Neural cell (in vitro differentiated cells): ENCODE results near the gene ST6GALNAC3. TPM values are rescaled to one million over a fixed set of nuclear protein-coding genes. Genes with fewer than 3 reads are reported as not detected.

Experiments
- H2AFZ ChIP-seq: fragments of 200-600, 300-800 bp; sonication (generic), shearing (Covaris generic); 2 replicates; pipeline ENCODE4 v1.6.0; 2014; ENCODE audit warnings: low read depth, mild to moderate bottlenecking, antibody characterized with exemption, low read length, moderate library complexity
- H3F3A ChIP-seq: fragments of 200-600 bp; shearing (Covaris generic); 2 replicates; pipeline ENCODE4 v1.6.1; 2016; ENCODE audit warnings: mild to moderate bottlenecking, moderate library complexity, mixed read lengths, antibody characterized with exemption, low read length; ENCODE audit not compliant: insufficient read depth, poor library complexity, severe bottlenecking
- H3K27ac ChIP-seq: fragments of 200-600, 300-800 bp; sonication (generic), shearing (Covaris generic); 2 replicates; pipeline ENCODE4 v1.5.1; 2014; ENCODE audit warnings: mild to moderate bottlenecking, low read length, moderate library complexity
- H3K27me3 ChIP-seq: fragments of 300-800, 200-600 bp; sonication (generic), shearing (Covaris generic); 2 replicates; pipeline ENCODE4 v1.6.0; 2014; ENCODE audit warnings: mild to moderate bottlenecking, low read depth, low read length, moderate library complexity; ENCODE audit not compliant: insufficient read depth
- H3K36me3 ChIP-seq: fragments of 300-800, 200-600 bp; sonication (generic), shearing (Covaris generic); 2 replicates; pipeline ENCODE4 v1.5.1; 2014; ENCODE audit warnings: mild to moderate bottlenecking, antibody characterized with exemption, low read length, moderate library complexity; ENCODE audit not compliant: insufficient read depth
- H3K4me2 ChIP-seq: fragments of 300-800, 200-600 bp; sonication (generic), shearing (Covaris generic); 2 replicates; pipeline ENCODE4 v1.6.0; 2014; ENCODE audit warnings: mild to moderate bottlenecking, low read length
- H3K4me3 ChIP-seq: fragments of 300-800, 200-600 bp; sonication (generic), shearing (Covaris generic); 2 replicates; pipeline ENCODE4 v1.5.1; 2014; ENCODE audit warnings: mild to moderate bottlenecking, low read length, moderate library complexity
- H3K79me2 ChIP-seq: fragments of 200-600 bp; shearing (Covaris generic); replicated peaks from 2 replicates; pipeline ENCODE4 v1.6.0; 2014; ENCODE audit warnings: mild to moderate bottlenecking, low read length, moderate library complexity; ENCODE audit not compliant: insufficient read depth
- H3K9ac ChIP-seq: fragments of 300-800, 200-600 bp; sonication (generic), shearing (Covaris generic); 2 replicates; pipeline ENCODE4 v1.6.1; 2016; ENCODE audit warnings: mild to moderate bottlenecking, low read length, mixed read lengths
- H3K9me2 ChIP-seq: fragments of 200-600 bp; shearing (Covaris generic); 2 replicates; pipeline ENCODE4 v1.6.1; 2016; ENCODE audit warnings: mild to moderate bottlenecking, low read length, mixed read lengths; ENCODE audit not compliant: insufficient read depth
- H3K9me3 ChIP-seq: fragments of 200-600, 300-800 bp; sonication (generic), shearing (Covaris generic); 2 replicates; pipeline ENCODE4 v1.6.1; 2016; ENCODE audit warnings: mild to moderate bottlenecking, mixed run types, low read length, moderate library complexity, mixed read lengths
- H4K20me1 ChIP-seq: fragments of 200-600 bp; shearing (Covaris generic); 2 replicates; pipeline ENCODE4 v1.6.1; 2016; ENCODE audit warnings: mild to moderate bottlenecking, mixed run types; ENCODE audit not compliant: insufficient read depth
- EP300 ChIP-seq: fragments of 450-650 bp; conservative IDR thresholded peaks from 2 replicates; pipeline ENCODE4 v1.6.1; 2014; ENCODE audit warnings: antibody characterized with exemption, mild to moderate bottlenecking, moderate library complexity; ENCODE audit not compliant: poor library complexity, severe bottlenecking
- EZH2 ChIP-seq: fragments of 200-600, 300-800 bp; shearing (Covaris generic), sonication (generic); IDR thresholded peaks from 2 replicates; pipeline ENCODE4 v1.6.1; 2014; ENCODE audit warnings: antibody characterized with exemption, low read length, borderline replicate concordance, mild to moderate bottlenecking; ENCODE audit not compliant: insufficient read depth, poor library complexity, severe bottlenecking
- MXI1 ChIP-seq: fragments of 450-650 bp; conservative IDR thresholded peaks from 2 replicates; pipeline ENCODE4 v1.6.1; 2014; ENCODE audit warnings: antibody characterized with exemption, mild to moderate bottlenecking; ENCODE audit not compliant: poor library complexity, severe bottlenecking
- POLR2AphosphoS5 ChIP-seq: IDR thresholded peaks from 2 replicates; pipeline ENCODE4 v1.6.1; 2012
- RAD21 ChIP-seq: fragments of 450-650 bp; conservative IDR thresholded peaks from 2 replicates; pipeline ENCODE4 v1.6.1; 2014; ENCODE audit warnings: antibody characterized with exemption, mild to moderate bottlenecking, moderate library complexity
- SMC3 ChIP-seq: fragments of 450-650 bp; conservative IDR thresholded peaks from 2 replicates; pipeline ENCODE4 v1.6.1; 2014; ENCODE audit warnings: antibody characterized with exemption, mild to moderate bottlenecking, moderate library complexity; ENCODE audit not compliant: poor library complexity
- TAF1 ChIP-seq: IDR thresholded peaks from 2 replicates; pipeline ENCODE4 v1.6.1; 2012; ENCODE audit warnings: low read depth
- polyA plus RNA-seq: library from polyadenylated mRNA; depleted of rRNA; stranded (reverse); fragments of >200 nt; gene quantifications from 2 replicates; pipeline ENCODE4 v1.2.3, GENCODE V29; 2014
- TF ChIP-seq, protein P1 (sequence below): IDR thresholded peaks from 2 replicates; pipeline ENCODE4 v1.6.1; 2012; ENCODE audit warnings: borderline replicate concordance
- TF ChIP-seq, protein P2 (sequence below): fragments of 450-650 bp; IDR thresholded peaks from 2 replicates; pipeline ENCODE4 v1.5.1; 2014; ENCODE audit warnings: antibody characterized with exemption, mild to moderate bottlenecking, moderate library complexity; ENCODE audit not compliant: poor library complexity, severe bottlenecking

The ST6GALNAC3 gene
- polyA plus RNA-seq, 1 donor from 2014 or later: 3.6 TPM

DNA sequence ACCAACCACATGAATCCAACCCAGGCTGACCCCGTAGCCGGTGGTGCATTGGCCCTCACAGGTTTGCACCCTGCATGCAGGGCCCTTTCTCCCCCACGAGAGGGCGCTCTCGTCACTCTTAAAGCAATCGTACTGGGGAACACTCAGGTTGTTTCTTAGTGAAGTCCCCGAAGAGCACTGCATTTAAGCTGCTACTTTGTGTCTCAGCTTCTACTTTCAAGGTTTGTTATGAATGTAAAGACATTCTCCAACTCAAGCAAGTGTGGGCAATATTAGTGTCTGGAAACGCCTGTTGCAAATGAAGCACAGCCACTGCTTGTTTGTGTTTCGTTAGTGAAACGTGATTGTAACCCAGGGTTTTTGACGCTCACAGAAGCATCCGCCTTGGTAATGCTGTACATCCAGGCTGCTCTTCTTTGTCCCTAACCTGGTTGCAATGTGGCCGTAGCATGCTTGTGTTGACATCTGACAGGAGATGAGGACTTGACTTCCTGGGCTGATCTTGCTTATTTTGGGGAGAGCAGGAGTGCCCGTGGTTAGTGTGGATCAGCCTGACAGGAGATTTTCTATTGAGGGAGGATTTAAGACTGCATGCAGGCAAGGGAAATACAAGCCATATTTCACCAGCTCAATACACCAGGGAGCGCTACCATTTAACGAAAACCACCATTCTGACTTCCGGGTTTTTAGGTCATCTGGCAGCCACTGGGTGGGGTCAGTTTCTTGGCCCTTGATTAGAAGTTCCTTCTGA, 79.8 kb downstream of the ST6GALNAC3 start:
- Histone ChIP-seq H2AFZ (peak overlapping the region; percentile 35), H3K9me2 (no peaks in the 10 kb centered on the region), H3K9ac (peak overlapping the region; percentile 26), H3K36me3 (no peaks in the 10 kb centered on the region), H3K4me3 (peak overlapping the region; percentile 51), H3K79me2 (no peaks in the 10 kb centered on the region), H4K20me1 (no peaks in the 10 kb centered on the region), H3K9me3 (no peaks in the 10 kb centered on the region), H3K27ac (peak overlapping the region; percentile 46), H3K27me3 (no peaks in the 10 kb centered on the region), H3F3A (no peaks in the 10 kb centered on the region), H3K4me2 (no peak overlapping the region)
- TF ChIP-seq, protein P1, sequence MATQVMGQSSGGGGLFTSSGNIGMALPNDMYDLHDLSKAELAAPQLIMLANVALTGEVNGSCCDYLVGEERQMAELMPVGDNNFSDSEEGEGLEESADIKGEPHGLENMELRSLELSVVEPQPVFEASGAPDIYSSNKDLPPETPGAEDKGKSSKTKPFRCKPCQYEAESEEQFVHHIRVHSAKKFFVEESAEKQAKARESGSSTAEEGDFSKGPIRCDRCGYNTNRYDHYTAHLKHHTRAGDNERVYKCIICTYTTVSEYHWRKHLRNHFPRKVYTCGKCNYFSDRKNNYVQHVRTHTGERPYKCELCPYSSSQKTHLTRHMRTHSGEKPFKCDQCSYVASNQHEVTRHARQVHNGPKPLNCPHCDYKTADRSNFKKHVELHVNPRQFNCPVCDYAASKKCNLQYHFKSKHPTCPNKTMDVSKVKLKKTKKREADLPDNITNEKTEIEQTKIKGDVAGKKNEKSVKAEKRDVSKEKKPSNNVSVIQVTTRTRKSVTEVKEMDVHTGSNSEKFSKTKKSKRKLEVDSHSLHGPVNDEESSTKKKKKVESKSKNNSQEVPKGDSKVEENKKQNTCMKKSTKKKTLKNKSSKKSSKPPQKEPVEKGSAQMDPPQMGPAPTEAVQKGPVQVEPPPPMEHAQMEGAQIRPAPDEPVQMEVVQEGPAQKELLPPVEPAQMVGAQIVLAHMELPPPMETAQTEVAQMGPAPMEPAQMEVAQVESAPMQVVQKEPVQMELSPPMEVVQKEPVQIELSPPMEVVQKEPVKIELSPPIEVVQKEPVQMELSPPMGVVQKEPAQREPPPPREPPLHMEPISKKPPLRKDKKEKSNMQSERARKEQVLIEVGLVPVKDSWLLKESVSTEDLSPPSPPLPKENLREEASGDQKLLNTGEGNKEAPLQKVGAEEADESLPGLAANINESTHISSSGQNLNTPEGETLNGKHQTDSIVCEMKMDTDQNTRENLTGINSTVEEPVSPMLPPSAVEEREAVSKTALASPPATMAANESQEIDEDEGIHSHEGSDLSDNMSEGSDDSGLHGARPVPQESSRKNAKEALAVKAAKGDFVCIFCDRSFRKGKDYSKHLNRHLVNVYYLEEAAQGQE: no peak
- TF ChIP-seq, protein P2, sequence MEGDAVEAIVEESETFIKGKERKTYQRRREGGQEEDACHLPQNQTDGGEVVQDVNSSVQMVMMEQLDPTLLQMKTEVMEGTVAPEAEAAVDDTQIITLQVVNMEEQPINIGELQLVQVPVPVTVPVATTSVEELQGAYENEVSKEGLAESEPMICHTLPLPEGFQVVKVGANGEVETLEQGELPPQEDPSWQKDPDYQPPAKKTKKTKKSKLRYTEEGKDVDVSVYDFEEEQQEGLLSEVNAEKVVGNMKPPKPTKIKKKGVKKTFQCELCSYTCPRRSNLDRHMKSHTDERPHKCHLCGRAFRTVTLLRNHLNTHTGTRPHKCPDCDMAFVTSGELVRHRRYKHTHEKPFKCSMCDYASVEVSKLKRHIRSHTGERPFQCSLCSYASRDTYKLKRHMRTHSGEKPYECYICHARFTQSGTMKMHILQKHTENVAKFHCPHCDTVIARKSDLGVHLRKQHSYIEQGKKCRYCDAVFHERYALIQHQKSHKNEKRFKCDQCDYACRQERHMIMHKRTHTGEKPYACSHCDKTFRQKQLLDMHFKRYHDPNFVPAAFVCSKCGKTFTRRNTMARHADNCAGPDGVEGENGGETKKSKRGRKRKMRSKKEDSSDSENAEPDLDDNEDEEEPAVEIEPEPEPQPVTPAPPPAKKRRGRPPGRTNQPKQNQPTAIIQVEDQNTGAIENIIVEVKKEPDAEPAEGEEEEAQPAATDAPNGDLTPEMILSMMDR: peak; percentile 96
- peak; percentile 99 for TF ChIP-seq SMC3
- TF ChIP-seq RAD21: peak; percentile 99
- peak; percentile 17 for TF ChIP-seq MXI1
- TF ChIP-seq EP300: no peak

DNA sequence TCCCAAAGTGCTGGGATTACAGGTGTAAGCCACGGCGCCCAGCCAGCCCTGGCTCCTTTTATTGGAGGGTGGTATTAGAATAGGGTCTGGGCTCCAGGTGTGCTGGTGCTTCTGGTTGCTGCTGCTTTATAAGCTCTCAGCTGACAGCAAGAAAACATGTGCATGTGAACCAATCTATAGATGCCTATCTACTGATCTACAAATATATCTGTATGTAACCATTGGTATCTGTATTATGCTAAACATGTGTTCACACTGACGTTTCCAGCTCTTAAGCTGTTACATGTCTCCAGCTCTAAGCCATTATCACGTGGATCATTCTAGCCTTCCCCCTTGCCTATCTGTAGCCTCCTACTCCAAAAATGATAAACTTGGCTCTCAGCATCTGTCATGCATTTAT, 82.4 kb downstream of the ST6GALNAC3 start:
- Histone ChIP-seq H3K9ac (no peak overlapping the region), H4K20me1 (no peaks in the 10 kb centered on the region), H3F3A (no peaks in the 10 kb centered on the region), H3K4me2 (no peak overlapping the region), H3K79me2 (no peaks in the 10 kb centered on the region), H3K9me2 (no peaks in the 10 kb centered on the region), H3K4me3 (no peak overlapping the region), H3K27ac (no peak overlapping the region), H2AFZ (no peak overlapping the region), H3K36me3 (no peaks in the 10 kb centered on the region), H3K27me3 (no peaks in the 10 kb centered on the region), H3K9me3 (no peaks in the 10 kb centered on the region)
- no peak for TF ChIP-seq TAF1
- TF ChIP-seq, protein P2: no peak
- TF ChIP-seq POLR2AphosphoS5: no peak
- no peak for TF ChIP-seq MXI1
- TF ChIP-seq EP300: no peak
- TF ChIP-seq, protein P1: no peak
- TF ChIP-seq SMC3: no peak
- no peak for TF ChIP-seq EZH2
- TF ChIP-seq RAD21: no peak
